Stimulated activated naive CD8-positive, alpha-beta T cell treated with anti-CD3 and anti-CD28 coated beads, Interleukin-15, amount 100 ng/mL, for 72 hours (primary cell): ENCODE data around the gene COG2.
"Not testable (repeated sequence)": the region's sequence is repeated elsewhere in the genome, so short reads cannot be mapped to it uniquely, and the experiment has no call there.

Source experiments
- ATAC-seq: fragments of 150-1000 bp; cut with Tn5 transposase; 2 replicates; pipeline ENCODE4 v1.10.0; 2021; ENCODE audit warnings: mild to moderate bottlenecking, moderate library complexity
- DNase-seq, 2 donors: peaks; one replicate each; pipeline ENCODE4 v3.0.0; 2021 to 2022
- H3K27ac Mint-ChIP-seq, 2 donors: one replicate each; pipeline ENCODE4 v1.8.0; 2022; ENCODE audit warnings: mild to moderate bottlenecking in 2 of 2, mixed read lengths in 2 of 2, moderate library complexity in 2 of 2
- H3K27me3 Mint-ChIP-seq: one replicate; pipeline ENCODE4 v1.8.0; 2022; ENCODE audit warnings: mixed read lengths
- H3K4me1 Mint-ChIP-seq: one replicate; pipeline ENCODE4 v1.8.0; 2022; ENCODE audit warnings: mild to moderate bottlenecking, mixed read lengths
- H3K4me3 Mint-ChIP-seq, 2 donors: one replicate each; pipeline ENCODE4 v1.8.0; 2022; ENCODE audit warnings: mild to moderate bottlenecking in 2 of 2, mixed read lengths in 2 of 2, moderate library complexity in 1 of 2
- H3K9me3 Mint-ChIP-seq, 2 donors: one replicate each; pipeline ENCODE4 v1.8.0; 2022; ENCODE audit warnings: mixed read lengths in 2 of 2

Gene COG2, protein sequence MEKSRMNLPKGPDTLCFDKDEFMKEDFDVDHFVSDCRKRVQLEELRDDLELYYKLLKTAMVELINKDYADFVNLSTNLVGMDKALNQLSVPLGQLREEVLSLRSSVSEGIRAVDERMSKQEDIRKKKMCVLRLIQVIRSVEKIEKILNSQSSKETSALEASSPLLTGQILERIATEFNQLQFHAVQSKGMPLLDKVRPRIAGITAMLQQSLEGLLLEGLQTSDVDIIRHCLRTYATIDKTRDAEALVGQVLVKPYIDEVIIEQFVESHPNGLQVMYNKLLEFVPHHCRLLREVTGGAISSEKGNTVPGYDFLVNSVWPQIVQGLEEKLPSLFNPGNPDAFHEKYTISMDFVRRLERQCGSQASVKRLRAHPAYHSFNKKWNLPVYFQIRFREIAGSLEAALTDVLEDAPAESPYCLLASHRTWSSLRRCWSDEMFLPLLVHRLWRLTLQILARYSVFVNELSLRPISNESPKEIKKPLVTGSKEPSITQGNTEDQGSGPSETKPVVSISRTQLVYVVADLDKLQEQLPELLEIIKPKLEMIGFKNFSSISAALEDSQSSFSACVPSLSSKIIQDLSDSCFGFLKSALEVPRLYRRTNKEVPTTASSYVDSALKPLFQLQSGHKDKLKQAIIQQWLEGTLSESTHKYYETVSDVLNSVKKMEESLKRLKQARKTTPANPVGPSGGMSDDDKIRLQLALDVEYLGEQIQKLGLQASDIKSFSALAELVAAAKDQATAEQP

DNA sequence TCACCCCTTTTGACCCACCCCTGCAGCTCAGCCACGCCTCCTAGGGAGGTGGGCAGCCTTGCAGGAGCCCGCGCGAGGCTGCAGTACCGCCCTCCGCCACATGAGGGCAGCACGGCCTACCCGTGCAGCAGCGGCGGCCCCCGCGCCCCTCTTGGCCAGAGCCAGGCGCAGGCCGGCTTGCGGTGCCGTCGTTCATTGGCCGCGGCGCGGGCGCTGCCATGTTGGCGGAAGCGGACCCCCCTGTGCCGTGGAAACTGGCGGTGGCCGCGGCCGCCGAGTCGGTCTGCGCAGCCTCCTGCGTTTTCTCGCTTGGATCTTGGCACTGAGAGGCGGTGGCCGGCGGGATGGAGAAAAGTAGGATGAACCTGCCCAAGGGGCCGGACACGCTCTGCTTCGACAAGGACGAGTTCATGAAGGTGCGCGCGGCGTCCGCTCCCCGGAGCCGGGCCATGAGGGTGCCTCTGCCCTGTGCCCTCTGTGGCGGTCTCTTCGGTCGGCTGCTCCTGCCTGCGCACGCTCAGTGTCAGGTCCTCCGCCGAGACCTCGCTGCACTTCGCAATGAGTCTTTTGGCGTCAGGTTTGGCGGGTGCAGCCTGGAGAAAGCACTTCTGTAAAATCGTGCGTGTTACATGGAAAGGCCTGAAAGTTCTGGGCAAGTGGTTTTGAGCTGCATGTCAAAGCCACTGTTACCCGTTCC, at the start of gene COG2:
Gene COG2, plus strand, starts transcription at position 219 of the 697 bp plus-strand sequence. Its CDS starts 126 bp downstream, at position 345.
- DNase-seq (peak; percentile 96 to 98), ATAC-seq (peak; percentile 94)
- H3K4me1 Mint-ChIP-seq, result peaks cover 45% of the 10 kb centered on the region
- no peaks in the 10 kb centered on the region for H3K9me3 Mint-ChIP-seq
- H3K4me3 Mint-ChIP-seq, result peak within 1 kb of the TSS; percentile 90 to 98
- peaks cover 14% of the 10 kb centered on the region for H3K27me3 Mint-ChIP-seq
- peak within 1 kb of the TSS; percentile 96 to 97 for H3K27ac Mint-ChIP-seq

DNA sequence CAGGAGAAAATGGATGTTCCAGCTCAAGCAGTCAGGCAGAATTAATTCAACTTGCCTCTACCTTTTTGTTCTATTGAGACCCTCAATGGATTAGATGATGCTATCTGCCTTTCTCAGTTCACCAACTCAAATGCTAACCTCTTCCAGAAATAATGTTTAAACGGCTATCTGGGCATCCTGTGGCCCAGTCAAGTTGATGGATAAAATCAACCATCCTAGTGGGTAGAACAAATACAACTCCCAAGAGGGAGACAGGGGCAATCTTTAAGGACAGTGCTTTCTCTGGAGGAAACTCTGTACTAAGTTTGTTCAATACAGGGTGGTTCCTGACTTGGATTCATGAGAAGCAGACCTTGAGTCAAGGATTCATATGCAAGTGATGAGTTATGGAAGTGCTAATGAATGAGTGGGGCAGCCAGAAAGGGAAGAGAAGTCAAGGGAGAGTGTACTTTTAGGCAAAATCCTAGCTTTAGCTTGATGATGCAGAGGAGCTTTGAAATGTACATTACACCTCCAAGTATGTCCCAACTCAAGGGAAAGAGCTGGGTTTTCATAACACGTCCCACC, 49.4 kb upstream of the COG2 start:
- no peaks in the 10 kb centered on the region for H3K9me3 Mint-ChIP-seq
- DNase-seq (no peak), ATAC-seq (no peak)
- H3K27me3 Mint-ChIP-seq, result peaks cover 47% of the 10 kb centered on the region
- no peak overlapping the region for H3K4me3 Mint-ChIP-seq
- no peak overlapping the region for H3K27ac Mint-ChIP-seq
- no peaks in the 10 kb centered on the region for H3K4me1 Mint-ChIP-seq

DNA sequence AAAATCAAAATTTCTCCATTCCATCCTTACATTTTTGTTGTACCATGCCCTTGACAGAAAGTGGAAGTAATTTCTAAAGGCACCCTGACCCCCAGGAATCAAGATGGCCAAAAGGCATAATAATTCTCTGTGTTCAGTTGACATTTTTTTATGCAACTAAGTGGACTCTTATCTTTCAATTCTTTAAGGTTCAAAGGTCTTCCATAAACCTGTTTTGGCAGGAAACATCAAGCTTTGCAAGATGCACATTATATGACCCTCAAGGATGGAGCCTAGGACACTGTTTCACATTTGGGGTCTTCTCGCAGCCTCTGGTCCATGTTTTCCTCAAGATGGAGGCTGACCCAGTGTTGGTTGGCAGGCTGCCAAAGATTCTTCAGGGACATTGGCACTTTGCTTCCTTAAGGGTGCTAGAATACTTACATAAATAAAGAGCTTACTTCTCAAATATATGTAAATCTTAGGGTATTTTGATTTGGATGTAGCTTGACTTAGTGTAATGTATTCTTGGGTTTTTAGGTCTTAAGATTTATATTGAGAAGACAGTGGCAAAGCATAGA, 48.0 kb upstream of the COG2 start:
- Mint-ChIP-seq H3K4me1 (no peaks in the 10 kb centered on the region), H3K27ac (no peak overlapping the region), H3K4me3 (no peak overlapping the region), H3K9me3 (no peaks in the 10 kb centered on the region), H3K27me3 (peaks cover 33% of the 10 kb centered on the region)
- DNase-seq (no peak), ATAC-seq (no peak)

DNA sequence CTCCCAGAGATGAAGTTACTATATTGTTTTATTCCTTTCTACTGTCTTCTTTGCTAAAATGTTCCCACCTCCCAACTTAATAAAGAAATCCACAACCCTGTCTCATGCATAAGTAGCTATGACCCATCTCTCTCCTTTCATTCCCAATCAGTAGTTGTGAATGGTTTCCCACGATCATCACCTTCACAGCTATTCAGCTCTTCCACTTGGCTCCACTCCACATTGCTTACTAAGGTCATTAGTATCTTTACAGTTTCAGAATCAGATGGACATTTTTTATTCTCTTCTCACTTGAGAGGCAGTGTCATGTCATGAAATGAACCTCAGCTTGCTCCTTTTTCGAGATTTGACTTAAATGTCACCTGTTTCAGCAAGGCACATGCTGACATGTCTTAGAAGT, 47.1 kb upstream of the COG2 start:
- Mint-ChIP-seq H3K4me1 (no peaks in the 10 kb centered on the region), H3K4me3 (no peak overlapping the region), H3K27me3 (peaks cover 31% of the 10 kb centered on the region), H3K27ac (peak overlapping the region in 1 of 2 donors; percentile 1), H3K9me3 (no peaks in the 10 kb centered on the region)
- ATAC-seq, result no peak
- DNase-seq, result no peak

DNA sequence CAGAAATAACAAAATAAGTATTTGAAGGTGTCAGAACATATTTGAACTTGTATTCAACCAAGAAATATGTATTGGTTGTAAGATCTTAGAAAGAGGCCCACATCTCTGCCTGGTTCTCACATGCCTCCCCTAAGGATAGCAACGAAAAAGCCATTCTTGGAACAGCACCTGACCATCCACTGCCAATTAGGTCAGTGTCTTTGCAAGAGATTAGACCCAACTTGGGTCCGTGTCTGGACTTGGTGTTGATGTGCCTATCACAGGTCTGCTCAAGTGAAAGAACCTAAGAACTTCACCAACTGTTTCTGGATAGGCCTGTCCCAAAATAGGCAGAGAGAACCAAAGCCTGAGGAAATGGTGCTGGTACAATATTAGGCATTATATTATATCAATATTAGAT, 46.0 kb upstream of the COG2 start:
- no peak overlapping the region for H3K27ac Mint-ChIP-seq
- no peaks in the 10 kb centered on the region for H3K4me1 Mint-ChIP-seq
- H3K9me3 Mint-ChIP-seq, result no peaks in the 10 kb centered on the region
- no peak for DNase-seq
- H3K27me3 Mint-ChIP-seq, result peaks cover 29% of the 10 kb centered on the region
- H3K4me3 Mint-ChIP-seq, result no peak overlapping the region
- no peak for ATAC-seq

DNA sequence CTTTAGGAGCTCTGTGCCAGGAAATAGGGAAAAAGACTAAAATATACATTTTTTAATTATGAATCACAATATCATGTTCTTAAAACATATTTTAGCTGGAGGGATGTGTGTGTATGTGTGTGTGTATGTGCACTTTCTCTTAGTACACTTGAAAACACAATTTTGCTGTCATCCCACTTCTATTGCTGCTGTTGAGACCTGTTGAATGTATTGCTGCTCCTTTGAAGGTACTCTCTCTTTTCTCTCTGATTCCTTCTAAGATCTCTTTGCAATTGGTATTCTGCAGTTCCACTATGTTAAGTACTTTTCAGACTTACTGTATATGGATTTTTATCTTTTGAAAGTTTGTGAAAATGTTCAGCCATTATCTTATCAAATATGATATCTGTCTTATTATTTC, 43.5 kb upstream of the COG2 start:
- peaks cover 8% of the 10 kb centered on the region for H3K27me3 Mint-ChIP-seq

DNA sequence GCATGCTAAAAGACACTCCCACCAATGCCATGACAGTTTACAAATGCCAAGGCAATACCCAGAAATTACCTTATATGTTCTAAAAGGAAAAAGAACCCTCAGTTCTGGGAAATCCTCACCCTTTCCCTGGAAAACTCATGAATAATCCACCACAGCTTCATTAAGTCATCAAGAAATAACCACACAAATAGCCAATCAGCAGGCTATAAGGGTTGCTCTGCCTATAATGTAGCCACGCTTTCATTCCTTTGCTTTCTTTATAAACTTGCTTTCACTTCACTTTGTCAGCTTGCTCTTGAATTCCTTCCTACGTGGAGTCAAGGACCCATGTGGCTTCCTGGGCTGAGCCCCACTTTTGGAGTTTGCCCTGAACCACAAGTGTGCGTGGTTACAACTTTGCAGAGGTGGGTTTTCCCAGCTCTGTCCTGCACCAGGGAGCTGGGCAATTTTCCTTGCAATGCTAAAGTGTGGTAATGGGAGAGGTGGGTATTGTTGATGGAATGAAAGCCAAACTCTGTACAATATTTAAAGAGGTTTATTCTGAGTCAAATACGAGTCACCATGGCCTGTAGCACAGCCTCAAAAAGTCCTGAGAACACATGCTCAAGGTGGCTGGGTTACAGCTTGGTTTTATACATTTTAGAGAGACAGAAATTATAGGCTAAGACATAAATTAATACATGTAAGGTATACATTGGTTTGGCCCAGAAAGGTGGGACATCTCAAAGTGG, 42.2 kb upstream of the COG2 start:
- no peaks in the 10 kb centered on the region for H3K27me3 Mint-ChIP-seq
- H3K4me3 Mint-ChIP-seq, result no peak overlapping the region
- peak overlapping the region in 1 of 2 donors; percentile 45 for H3K27ac Mint-ChIP-seq
- H3K4me1 Mint-ChIP-seq, result no peaks in the 10 kb centered on the region
- no peak for ATAC-seq
- H3K9me3 Mint-ChIP-seq, result no peaks in the 10 kb centered on the region
- no peak for DNase-seq

More for the DNA sequence above, 43.5 kb upstream of the COG2 start:
- ATAC-seq (no peak), DNase-seq (no peak)
- Mint-ChIP-seq H3K9me3 (no peaks in the 10 kb centered on the region), H3K4me1 (no peaks in the 10 kb centered on the region), H3K27ac (no peak overlapping the region), H3K4me3 (no peak overlapping the region)

DNA sequence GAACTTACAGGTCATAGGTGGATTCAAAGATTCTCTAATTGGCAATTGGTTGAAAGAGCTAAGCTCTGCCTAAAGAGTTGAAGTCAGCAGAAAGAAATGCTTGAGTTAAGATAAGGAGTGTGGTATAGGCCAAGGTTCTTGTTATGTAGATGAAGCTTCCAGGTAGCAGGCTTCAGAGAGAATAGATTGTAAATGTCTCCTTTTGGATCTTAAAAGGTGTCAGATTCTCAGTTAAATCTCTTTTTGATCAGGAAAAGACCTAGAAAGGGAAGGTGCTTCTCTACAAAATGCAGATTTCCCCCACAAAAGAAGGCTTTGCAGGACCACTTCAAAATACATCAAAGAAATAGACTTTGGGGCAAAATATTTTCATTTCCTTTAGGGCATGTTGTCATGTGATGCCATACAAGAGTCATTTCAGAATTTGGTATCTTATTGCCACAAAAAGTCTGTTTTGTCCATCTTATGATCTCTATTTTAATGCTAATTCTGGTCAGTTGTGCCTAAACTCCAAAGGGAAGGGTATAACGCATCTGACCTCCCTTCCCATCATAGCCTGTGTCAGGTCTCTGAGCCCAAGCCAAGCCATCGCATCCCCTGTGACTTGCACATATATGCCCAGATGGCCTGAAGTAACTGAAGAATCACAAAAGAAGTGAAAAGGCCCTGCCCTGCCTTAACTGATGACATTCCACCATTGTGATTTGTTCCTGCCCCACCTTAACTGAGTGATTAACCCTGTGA, 41.5 kb upstream of the COG2 start:
- not testable (repeated sequence) for H3K27ac Mint-ChIP-seq, H3K4me3 Mint-ChIP-seq, DNase-seq, H3K4me1 Mint-ChIP-seq, H3K9me3 Mint-ChIP-seq, ATAC-seq, H3K27me3 Mint-ChIP-seq

DNA sequence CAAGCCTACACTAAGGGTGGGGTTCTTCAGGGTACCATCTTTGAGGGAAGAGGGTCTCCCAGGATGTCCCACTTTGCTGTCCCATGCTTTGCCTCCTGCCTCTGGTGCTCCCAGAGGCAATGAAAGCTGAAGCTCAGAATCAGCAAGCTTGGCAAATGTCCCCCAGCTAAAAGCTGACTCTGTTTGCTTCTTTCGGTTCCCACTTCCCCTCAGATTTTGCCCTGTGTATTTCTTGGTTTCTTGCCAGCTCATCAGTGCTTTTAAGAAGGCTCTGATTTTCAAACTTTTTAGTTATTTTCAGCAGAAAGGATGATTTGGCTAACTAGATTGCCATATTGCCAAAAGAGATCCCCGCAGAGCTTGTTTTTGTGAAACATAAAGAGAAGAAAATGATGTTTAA, 33.1 kb upstream of the COG2 start:
- Mint-ChIP-seq H3K27ac (no peak overlapping the region), H3K27me3 (no peaks in the 10 kb centered on the region), H3K4me1 (no peaks in the 10 kb centered on the region), H3K4me3 (no peak overlapping the region), H3K9me3 (no peaks in the 10 kb centered on the region)
- DNase-seq (no peak), ATAC-seq (no peak)

DNA sequence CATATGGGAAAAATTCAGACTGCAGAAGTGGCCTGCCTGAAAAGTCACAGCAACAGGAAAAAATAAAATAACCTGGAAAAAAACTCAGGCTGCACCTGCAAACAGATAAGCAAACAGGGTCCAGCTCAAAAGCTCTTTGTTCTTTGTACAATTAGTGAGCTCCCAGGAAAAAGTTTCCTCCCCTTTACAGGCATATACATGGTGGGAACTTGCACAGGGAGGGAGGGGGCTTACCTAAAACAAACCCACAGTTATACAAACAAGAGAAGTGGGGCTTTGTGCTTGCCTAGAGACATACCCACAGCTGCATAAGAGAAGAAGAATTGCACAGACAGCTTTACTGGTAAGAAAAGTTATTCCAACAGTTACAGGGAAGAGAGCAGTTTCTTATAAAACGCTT, 31.7 kb upstream of the COG2 start:
- no peak for DNase-seq
- H3K9me3 Mint-ChIP-seq, result no peaks in the 10 kb centered on the region
- no peak overlapping the region for H3K4me3 Mint-ChIP-seq
- H3K27me3 Mint-ChIP-seq, result peaks cover 3% of the 10 kb centered on the region
- no peak for ATAC-seq
- no peak overlapping the region for H3K27ac Mint-ChIP-seq
- H3K4me1 Mint-ChIP-seq, result no peaks in the 10 kb centered on the region

DNA sequence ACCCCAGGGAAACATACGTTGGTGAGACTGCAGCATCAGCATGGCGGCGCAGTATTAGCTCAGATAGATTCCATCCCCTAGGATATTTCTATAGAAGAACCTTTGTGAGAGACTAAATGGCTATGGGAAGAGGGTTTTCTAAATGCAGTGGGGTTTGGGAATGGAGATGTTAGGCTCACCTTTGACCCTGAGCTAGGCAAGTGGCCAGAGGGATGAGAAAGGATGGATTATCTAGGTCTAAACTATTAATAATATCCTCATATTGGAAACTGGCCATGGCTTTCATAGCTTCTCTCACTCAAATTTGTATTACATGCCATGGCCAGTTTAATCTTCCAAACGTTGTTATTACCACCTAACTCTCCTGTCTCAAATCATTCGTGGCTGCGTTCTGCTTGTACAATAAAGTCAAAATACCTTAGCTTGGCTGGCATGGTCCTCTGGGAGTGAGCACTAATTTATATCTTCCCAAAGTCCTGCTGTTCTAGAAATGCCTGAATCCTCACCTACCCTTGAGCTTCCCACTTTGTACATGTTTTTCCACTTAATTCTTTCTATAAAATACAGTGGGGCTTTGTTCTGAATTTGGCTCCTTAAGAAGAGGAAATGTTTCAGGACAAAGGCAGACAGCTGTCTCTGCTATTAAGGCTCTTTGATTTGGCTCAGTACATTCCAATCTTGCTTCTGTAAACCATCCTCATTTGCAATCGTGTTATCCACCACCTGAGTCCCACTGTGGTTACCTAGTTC, 31.0 kb upstream of the COG2 start:
- H3K4me3 Mint-ChIP-seq, result no peak overlapping the region
- no peak for ATAC-seq
- peaks cover 10% of the 10 kb centered on the region for H3K27me3 Mint-ChIP-seq
- H3K4me1 Mint-ChIP-seq, result no peaks in the 10 kb centered on the region
- H3K9me3 Mint-ChIP-seq, result no peaks in the 10 kb centered on the region
- no peak for DNase-seq
- no peak overlapping the region for H3K27ac Mint-ChIP-seq

DNA sequence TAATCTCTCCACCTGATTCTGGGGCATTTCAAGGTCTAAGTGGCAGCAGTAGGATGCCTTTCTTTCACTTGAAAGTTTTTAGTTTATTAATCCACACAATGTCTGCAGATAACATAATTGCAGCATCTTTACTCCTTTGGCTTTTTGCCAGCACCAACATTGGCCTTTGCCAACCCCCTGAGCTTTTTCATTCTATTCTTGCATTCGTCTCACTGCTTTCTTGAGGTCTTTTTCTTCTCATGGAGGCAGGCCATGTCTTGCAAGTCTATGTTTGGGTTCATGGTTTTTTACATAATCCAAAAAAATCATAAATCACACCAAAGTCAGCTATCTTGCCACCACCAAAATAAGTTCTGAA, 30.4 kb upstream of the COG2 start:
- Mint-ChIP-seq H3K4me1 (no peaks in the 10 kb centered on the region), H3K9me3 (no peaks in the 10 kb centered on the region), H3K27ac (no peak overlapping the region), H3K4me3 (no peak overlapping the region), H3K27me3 (peaks cover 14% of the 10 kb centered on the region)
- ATAC-seq (no peak), DNase-seq (no peak)

DNA sequence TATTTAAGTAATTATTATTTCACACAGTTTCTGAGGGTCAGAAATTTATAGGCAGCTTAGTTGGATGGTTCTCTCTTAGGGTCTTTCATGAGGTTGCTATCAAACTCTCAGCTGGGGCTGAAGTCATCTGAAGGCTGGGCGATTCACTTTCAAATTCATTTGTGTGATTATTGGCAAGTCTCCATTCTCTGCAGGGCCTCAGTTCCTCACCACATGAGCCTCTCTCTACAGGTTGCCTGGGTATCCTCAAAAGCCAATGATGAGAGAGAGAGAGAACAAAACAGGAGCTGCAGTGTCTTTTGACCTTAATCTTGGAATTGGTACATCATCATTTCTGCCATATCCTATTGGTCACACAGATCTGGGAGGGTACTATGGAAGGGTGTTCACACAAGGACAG, 29.6 kb upstream of the COG2 start:
- peaks cover 14% of the 10 kb centered on the region for H3K27me3 Mint-ChIP-seq
- DNase-seq, result no peak
- H3K9me3 Mint-ChIP-seq, result no peaks in the 10 kb centered on the region
- H3K4me1 Mint-ChIP-seq, result no peaks in the 10 kb centered on the region
- H3K4me3 Mint-ChIP-seq, result no peak overlapping the region
- no peak overlapping the region for H3K27ac Mint-ChIP-seq
- ATAC-seq, result no peak

DNA sequence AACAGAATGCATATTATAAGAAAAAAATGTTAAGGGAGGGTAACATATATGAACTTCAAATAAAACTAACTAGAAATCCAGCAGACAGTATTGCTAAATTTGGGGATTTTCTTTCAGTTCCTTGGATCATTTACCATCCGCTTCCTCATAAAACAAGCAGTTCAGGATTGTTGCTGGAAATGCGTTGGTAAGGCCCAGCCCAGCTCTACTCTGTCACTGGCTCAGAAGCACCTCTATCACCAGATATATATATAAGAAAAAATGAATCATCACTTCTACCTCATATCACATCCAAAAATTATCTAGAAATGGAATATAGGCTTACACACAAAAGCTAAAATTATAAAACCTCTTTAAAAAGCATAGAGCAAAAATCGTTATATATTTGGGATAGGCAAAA, 28.2 kb upstream of the COG2 start:
- ATAC-seq (no peak), DNase-seq (no peak)
- Mint-ChIP-seq H3K9me3 (no peaks in the 10 kb centered on the region), H3K4me3 (no peak overlapping the region), H3K27ac (no peak overlapping the region), H3K4me1 (no peaks in the 10 kb centered on the region), H3K27me3 (peaks cover 25% of the 10 kb centered on the region)
